GM21423 (cell line): ENCODE measurements around the gene KRT1.

Experiments
- ATAC-seq: cut with Tn5 transposase; IDR thresholded peaks from one replicate; pipeline ENCODE4 v1.9.1; 2021; ENCODE audit warnings: mild to moderate bottlenecking, moderate library complexity; ENCODE audit not compliant: unreplicated experiment

KRT1 gene

GRCh38 chr12:52643233-52644077 lies 36.8 kb downstream of the KRT1 start:
- no peak for ATAC-seq

GRCh38 chr12:52641468-52641867 lies 38.7 kb downstream of the KRT1 start:
- ATAC-seq: no peak

- no peak for ATAC-seq
Measured at GRCh38 chr12:52637299-52637698, 42.9 kb downstream of the KRT1 start.

DNA sequence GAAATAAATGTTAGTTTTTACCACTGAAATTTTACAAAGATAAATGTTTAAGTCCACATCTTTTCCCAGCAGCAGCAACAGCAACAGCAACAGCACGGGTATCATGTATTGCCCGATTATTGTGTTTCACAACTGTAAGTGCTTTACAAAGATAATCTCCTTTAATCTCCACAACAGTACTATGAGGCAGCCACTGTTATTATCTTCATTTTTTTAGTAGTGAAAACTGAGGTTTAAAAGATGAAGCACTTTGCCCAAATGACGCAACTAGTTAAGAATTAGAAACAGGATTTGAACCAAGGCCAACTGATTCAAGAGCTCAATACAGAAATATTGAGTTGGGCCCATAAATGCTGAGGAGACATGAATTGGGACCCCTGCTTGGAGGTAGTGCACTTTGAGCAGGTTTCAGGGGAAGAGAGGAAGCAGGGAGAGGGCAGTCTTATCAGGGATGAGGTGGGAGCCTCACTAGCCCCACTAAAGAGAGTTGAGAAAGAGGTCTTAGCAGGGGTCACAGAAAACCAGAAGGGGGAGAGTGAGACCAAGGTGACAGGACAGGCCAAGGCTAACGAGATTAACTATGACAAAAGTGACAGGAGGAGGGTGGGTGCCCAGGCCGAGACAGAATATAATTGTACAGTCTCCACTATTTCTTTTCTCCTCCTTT lies 43.5 kb downstream of the KRT1 start:
- ATAC-seq: no peak

DNA sequence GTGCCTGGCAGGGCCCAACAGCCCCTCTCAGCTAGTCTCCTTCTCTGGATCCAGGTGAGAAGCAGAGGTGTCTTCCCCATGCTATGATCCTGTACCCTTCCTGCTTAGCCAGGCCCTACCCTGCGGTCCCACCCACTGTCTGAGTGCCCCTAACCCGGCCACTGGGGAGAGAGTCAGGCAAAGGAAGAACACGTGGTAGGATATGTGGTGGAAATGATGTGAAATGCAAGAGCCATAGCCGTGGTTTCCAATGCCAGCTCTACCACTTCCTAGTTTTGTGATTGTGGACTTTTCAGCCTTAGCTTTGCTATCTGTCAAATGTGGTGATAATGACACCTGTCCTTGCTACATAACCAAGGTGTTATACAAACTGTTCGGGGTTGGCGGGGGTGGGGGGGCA lies 44.0 kb downstream of the KRT1 start:
- ATAC-seq: no peak

GRCh38 chr12:52634266-52635056 lies 45.7 kb downstream of the KRT1 start:
- ATAC-seq: no peak

- ATAC-seq: no peak
Measured at GRCh38 chr12:52633383-52633782, 46.8 kb downstream of the KRT1 start.

GRCh38 chr12:52632656-52633055 lies 47.6 kb downstream of the KRT1 start:
- no peak for ATAC-seq

GRCh38 chr12:52631676-52632459 lies 48.3 kb downstream of the KRT1 start:
- ATAC-seq: no peak

DNA sequence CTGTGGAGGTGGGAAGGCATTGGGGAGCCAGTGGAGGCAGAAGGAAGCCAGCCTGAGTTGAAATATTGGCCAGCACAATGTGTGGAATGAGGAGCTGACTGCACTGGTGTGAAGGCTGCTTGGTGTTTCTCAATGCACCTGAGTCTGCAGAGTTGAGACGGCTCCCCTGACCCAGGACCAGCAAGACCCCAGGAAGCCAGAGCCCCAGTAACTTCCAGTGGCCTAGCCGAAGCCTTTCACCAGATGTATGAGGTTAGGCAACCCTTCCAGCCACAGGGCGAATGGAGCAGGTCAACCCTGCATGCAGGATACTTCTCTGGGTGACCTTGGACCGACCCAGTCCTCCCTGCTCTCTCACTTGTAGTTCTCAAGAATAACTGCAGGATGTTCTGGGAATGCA lies 48.9 kb downstream of the KRT1 start:
- ATAC-seq: no peak

DNA sequence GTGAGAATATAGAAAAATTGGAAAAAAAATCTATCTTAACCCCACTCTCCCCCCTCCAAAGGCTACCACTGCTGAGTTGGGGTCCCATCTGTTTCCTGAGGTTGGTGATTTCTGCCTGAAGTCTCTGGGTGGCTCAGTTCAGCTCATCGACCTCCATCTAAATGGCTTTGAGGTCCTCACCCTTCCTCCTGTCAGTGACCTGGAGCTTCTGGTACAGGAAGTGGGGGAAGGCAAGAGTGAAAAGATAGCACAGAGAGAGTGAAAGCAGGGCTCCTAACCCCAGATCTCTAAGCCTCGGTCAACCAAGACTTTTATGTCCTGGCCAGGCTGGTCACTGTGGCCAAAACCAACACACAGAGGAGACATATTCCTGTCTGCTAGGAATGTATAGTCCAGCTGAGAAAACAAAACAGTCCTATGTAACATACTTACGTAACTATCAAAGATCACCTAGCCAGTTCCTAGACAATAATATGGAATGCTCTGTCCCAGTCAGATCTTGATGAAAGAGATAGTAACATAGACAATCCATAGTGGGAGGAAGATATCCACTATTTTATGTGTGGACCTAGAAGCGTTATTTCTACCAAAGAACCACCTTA lies 49.5 kb downstream of the KRT1 start:
- no peak for ATAC-seq

GRCh38 chr12:52630008-52630500 lies 50.2 kb downstream of the KRT1 start:
- ATAC-seq: no peak

DNA sequence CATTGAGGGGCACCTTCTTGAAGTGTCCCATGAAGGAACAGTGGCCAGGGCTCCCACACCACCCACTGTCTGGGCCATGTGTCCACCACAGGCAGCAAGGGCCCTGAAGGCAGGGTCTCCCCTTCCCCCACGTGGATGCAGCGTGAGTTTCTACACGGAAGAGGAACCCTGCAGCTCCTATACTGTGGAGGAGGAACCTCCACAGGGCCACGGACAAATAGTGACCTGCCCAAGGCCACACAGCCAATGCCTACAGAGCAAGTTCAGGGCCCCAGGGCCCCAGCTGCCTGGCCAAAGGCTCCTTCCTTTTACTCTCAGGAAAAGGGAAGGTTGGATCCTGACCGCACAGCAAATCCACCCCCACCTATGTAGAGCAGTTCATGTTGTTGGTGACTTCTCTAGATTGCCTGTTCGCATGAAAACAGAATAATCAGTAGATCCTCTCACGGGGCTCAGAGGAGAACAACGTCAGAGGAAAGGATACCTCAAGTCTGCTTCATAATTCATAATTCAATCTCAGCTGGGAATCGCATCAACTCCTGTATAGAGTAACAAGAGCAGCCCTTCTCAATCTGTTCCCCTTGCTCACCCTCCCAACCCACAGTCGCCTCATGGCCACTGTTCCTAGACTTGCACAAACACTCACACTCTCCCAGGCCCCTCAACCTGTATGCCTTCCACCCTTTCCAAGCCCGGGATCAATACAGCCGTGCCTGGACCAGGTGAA lies 50.8 kb downstream of the KRT1 start:
- ATAC-seq: no peak

DNA sequence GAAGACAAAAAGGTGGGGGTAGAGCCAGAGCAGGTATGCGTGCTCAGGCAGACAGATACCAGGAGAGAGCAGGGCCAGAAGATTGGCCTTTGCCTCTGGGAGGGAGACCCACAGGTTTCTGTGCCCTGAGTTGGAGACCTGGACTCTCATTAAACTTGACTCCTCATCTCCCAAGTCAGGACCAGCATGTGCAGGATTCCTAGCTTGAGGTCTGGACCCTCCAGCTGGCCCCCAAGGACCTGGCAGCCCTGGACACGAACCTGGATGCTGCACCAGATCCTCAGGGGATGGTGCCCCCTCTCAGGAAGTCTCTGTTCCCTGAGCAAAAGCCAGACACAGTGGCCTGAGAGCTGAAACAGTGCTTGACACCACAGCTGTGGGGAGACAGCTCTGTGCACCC lies 51.4 kb downstream of the KRT1 start:
- ATAC-seq: no peak

GRCh38 chr12:52628111-52628507 lies 52.1 kb downstream of the KRT1 start:
- ATAC-seq: no peak

DNA sequence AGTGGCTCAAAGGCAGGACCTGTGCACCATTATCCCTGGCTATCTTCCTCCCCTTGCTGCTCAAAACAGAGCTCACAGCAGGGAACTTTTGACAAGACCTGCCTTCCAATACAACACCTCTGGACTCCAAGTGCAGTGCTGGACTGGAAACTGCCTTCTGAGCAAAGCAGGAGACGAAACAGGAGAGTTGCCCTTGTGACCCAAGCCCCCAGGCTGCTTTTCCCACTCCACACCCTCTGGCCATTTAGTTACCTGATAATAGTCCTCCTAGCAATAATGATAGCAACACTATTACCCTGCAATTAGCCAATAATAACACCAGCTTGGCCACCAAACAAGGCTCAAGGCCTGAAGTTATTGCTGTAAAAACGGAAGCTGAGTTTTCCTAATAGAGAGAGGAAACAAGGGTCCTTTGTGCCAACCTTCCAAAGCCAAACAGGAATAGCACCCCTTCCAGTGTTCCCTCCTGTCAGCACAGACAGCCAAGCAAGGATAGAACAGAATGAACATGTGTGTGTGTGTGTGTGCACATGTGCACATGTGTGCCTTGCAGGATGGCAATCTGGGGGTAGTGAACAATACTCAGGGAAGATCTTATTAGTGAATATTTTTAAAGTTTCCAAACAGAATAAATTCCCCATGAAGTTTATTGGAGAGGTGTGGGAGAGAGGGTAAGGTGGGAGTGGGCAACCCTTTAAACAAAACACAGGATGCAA lies 52.7 kb downstream of the KRT1 start:
- ATAC-seq: no peak
